ENCODE results near the gene MTSS2.
"Not testable (repeated sequence)": the region's sequence is repeated elsewhere in the genome, so short reads cannot be mapped to it uniquely, and the experiment has no call there.

The MTSS2 gene

GRCh38 chr16:70650216-70650615 is 35.6 kb downstream of the MTSS2 start:
- DNase-seq: no peak

GRCh38 chr16:70649300-70649699 is 36.6 kb downstream of the MTSS2 start:
- DNase-seq: peak; percentile 35

GRCh38 chr16:70648606-70649005 is 37.2 kb downstream of the MTSS2 start:
- no peak for DNase-seq

- no peak for DNase-seq
These were observed 38.2 kb downstream of the MTSS2 start for GRCh38 chr16:70647441-70648359.

GRCh38 chr16:70646260-70647241 is 39.3 kb downstream of the MTSS2 start, which contains the start of gene IL34:
Gene IL34, plus strand, starts transcription at chr16:70646559. Its CDS starts 389 bp downstream, at chr16:70646948.
- no peak for DNase-seq

- DNase-seq: no peak
These were observed 40.9 kb downstream of the MTSS2 start for GRCh38 chr16:70644763-70645597.

- not testable (repeated sequence) for DNase-seq
These were observed 42.6 kb downstream of the MTSS2 start for GRCh38 chr16:70643264-70643663.

- DNase-seq: no peak
These were observed 43.2 kb downstream of the MTSS2 start for GRCh38 chr16:70642633-70643032.

GRCh38 chr16:70638814-70639792 is 46.8 kb downstream of the MTSS2 start:
- peak; percentile 45 for DNase-seq

All from EL (cell line).